ENCODE results near the gene TPTE2. TPM values are rescaled to one million over a fixed set of nuclear protein-coding genes. Genes with fewer than 3 reads are reported as not detected.

The TPTE2 gene
- total and polyA plus RNA-seq, 9 of the 15 experiments (the other 6 are each of a cell fraction or from before 2014, with no cell fraction given), result not detected

- TF ChIP-seq, protein P1, sequence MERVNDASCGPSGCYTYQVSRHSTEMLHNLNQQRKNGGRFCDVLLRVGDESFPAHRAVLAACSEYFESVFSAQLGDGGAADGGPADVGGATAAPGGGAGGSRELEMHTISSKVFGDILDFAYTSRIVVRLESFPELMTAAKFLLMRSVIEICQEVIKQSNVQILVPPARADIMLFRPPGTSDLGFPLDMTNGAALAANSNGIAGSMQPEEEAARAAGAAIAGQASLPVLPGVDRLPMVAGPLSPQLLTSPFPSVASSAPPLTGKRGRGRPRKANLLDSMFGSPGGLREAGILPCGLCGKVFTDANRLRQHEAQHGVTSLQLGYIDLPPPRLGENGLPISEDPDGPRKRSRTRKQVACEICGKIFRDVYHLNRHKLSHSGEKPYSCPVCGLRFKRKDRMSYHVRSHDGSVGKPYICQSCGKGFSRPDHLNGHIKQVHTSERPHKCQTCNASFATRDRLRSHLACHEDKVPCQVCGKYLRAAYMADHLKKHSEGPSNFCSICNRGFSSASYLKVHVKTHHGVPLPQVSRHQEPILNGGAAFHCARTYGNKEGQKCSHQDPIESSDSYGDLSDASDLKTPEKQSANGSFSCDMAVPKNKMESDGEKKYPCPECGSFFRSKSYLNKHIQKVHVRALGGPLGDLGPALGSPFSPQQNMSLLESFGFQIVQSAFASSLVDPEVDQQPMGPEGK (CRISPR knock-in tag; IDR thresholded peaks at IDR 0.05; ENCODE audit: borderline replicate concordance), result no peak
- TF ChIP-seq XRCC4 (IDR thresholded peaks at IDR 0.05; ENCODE audit: extremely low read depth, insufficient read depth, insufficient read length) (no peak), COPS2 (conservative IDR thresholded peaks at IDR 0.05) (no peak), NELFE (IDR thresholded peaks at IDR 0.05; ENCODE audit: insufficient read depth, insufficient read length) (no peak), BRD9 (IDR thresholded peaks at IDR 0.05; ENCODE audit: low read depth, partially characterized antibody) (no peak), KDM4B (IDR thresholded peaks at IDR 0.05; ENCODE audit: borderline replicate concordance in 2 of 2, low read depth in 1 of 2) (no peak)
These were observed 28.0 kb upstream of the TPTE2 start (continued) for GRCh38 chr13:19589312-19589711.

DNA sequence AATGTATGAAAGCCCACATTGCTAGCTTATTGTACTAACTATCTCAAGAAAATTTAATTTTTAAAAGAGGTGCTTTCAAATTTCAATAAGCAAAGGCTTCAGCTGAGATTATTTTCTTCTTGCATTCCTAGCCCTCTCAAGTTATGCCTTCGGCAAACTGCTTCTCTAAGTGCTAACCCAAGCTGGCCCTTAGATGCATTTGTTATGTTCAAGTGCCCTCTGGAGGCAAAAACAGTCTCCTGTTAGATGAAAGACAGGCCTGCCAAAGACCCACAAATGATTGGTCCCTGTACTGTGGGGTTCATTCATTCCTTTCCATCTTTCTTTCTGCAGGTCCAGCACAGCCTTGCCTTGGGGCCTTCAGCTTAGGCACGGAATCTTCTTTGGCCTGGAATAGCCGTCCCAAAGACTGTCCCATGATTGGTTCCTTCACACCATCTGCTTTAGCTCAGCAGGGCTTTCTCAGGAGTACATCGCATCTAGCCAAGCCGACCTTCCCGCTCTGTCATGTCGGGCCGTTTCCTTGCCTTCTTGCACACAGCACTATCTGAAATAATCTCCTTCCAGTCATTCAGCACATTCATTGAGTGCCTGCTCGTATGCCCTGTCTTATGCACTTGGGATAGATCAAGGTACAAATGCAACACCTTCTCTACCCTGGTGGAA is 26.4 kb upstream of the TPTE2 start:
- Histone ChIP-seq H3K36me3 (ENCODE audit: control insufficient read depth, insufficient read depth, low read length) (no peaks in the 10 kb centered on the region), H3K4me1 (replicated peaks in 1 of 2; ENCODE audit: control insufficient read depth in 2 of 2, insufficient read depth in 2 of 2, low read length in 2 of 2) (peaks cover 3 to 4% of the 10 kb centered on the region in 2 experiments; a peak in 3 of 5 replicates), H3K4me3 (no peak overlapping the region), H4K20me1 (replicated peaks; ENCODE audit: control insufficient read depth, insufficient read depth, low read length) (no peaks in the 10 kb centered on the region), H3K9ac (ENCODE audit: insufficient read depth in 1 of 2, low read depth in 2 of 2, low read length in 2 of 2) (no peak overlapping the region), H3K27ac (ENCODE audit: extremely low read depth, low read depth, low read length) (no peak overlapping the region), H3K27me3 (ENCODE audit: control insufficient read depth in 2 of 2, insufficient read depth in 2 of 2, low read length in 2 of 2) (no peaks in the 10 kb centered on the region), H2AFZ (ENCODE audit: low read depth, low read length) (peak overlapping the region; percentile 92), H3K9me3 (replicated peaks; ENCODE audit: control insufficient read depth, insufficient read depth, low read depth, low read length) (no peaks in the 10 kb centered on the region; the same call in 1 of the 2 replicates), H3K9me1 (ENCODE audit: control insufficient read depth, insufficient read depth, low read length) (no peaks in the 10 kb centered on the region), H3K4me2 (ENCODE audit: insufficient read depth, low read length) (peak overlapping the region; percentile 60; the same call in 1 of the 2 replicates), H3K79me2 (ENCODE audit: control insufficient read depth, insufficient read depth, low read length) (no peaks in the 10 kb centered on the region)
- in situ Hi-C loops (cut with MboI) (no loop called here), intact Hi-C loops (cut with micrococcal nuclease) (no loop called here)
- FAIRE-seq (no peak), DNase-seq (ENCODE audit: extremely low read depth in 1 of 4, low spot score in 3 of 4) (peak in 3 of 4 experiments; percentile 8 to 47 (median 26)), ATAC-seq (peak; percentile 92)
- 33% methylated on average over 8 of the region's 9 CpGs for WGBS (ENCODE audit: insufficient coverage, low coverage, missing lambda C conversion rate)
- ChIA-PET CTCF (ENCODE audit: low intra/inter-chr PET ratio) (no interaction called here), POLR2A (interaction anchor here (0.8 kb wide), 1 partner anchor 45 kb away, joined by 3 read pairs; no protein-coding TSS in a partner anchor)
- no TSS peak for BruUV-seq (replicated peaks)
- TF ChIP-seq ETS1 (conservative IDR thresholded peaks at IDR 0.05; ENCODE audit: control insufficient read depth, low read depth, low read length) (no peak), NFIX (CRISPR knock-in tag; IDR thresholded peaks at IDR 0.05; ENCODE audit: low read depth) (no peak), ZNF75A (CRISPR knock-in tag; IDR thresholded peaks at IDR 0.05) (no peak)
- TF ChIP-seq, protein P2, sequence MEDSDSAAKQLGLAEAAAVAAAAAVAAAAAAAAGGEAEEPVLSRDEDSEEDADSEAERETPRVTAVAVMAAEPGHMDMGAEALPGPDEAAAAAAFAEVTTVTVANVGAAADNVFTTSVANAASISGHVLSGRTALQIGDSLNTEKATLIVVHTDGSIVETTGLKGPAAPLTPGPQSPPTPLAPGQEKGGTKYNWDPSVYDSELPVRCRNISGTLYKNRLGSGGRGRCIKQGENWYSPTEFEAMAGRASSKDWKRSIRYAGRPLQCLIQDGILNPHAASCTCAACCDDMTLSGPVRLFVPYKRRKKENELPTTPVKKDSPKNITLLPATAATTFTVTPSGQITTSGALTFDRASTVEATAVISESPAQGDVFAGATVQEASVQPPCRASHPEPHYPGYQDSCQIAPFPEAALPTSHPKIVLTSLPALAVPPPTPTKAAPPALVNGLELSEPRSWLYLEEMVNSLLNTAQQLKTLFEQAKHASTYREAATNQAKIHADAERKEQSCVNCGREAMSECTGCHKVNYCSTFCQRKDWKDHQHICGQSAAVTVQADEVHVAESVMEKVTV (CRISPR knock-in tag; IDR thresholded peaks at IDR 0.05), result peak; percentile 60
- TF ChIP-seq, protein P3, sequence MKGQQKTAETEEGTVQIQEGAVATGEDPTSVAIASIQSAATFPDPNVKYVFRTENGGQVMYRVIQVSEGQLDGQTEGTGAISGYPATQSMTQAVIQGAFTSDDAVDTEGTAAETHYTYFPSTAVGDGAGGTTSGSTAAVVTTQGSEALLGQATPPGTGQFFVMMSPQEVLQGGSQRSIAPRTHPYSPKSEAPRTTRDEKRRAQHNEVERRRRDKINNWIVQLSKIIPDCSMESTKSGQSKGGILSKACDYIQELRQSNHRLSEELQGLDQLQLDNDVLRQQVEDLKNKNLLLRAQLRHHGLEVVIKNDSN (CRISPR knock-in tag; IDR thresholded peaks at IDR 0.05), result no peak
- TF ChIP-seq, protein P4, sequence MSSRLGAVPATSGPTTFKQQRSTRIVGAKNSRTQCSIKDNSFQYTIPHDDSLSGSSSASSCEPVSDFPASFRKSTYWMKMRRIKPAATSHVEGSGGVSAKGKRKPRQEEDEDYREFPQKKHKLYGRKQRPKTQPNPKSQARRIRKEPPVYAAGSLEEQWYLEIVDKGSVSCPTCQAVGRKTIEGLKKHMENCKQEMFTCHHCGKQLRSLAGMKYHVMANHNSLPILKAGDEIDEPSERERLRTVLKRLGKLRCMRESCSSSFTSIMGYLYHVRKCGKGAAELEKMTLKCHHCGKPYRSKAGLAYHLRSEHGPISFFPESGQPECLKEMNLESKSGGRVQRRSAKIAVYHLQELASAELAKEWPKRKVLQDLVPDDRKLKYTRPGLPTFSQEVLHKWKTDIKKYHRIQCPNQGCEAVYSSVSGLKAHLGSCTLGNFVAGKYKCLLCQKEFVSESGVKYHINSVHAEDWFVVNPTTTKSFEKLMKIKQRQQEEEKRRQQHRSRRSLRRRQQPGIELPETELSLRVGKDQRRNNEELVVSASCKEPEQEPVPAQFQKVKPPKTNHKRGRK (tag; IDR thresholded peaks at IDR 0.05), result no peak

Measured in K562 (cell line).